ENCODE data around the gene CHRM4. TPM values are rescaled to one million over a fixed set of nuclear protein-coding genes. Genes with fewer than 3 reads are reported as not detected.

CHRM4 gene
- total RNA-seq, 1 donor from 2014 or later = not detected

DNA sequence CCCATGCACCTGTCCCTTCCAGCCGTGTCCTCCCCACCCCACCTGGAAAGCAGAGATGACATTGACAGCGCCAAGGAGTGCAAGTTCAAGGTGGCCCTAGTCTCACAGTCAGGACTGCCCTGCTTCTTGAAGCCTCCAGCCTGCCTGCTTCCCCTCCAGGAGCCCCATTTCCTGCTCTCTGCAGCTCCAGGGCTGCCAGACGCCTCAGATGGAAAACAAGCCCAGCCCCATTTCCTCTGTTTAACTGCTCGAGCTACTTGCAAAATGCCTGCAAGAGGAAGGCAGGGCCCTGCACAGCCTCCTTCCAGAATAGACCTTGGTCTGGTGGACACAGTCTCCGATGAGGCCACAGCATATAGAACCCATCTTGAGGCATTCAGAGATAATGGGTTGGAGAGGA, 49.3 kb downstream of the CHRM4 start:
- H3K9me3 ChIP-seq (ENCODE audit: control insufficient read depth in 3 of 3, low read length in 3 of 3) = no peaks in the 10 kb centered on the region
- H3K27me3 ChIP-seq (ENCODE audit: control insufficient read depth in 3 of 3, insufficient read depth in 3 of 3, low read length in 3 of 3) = no peaks in the 10 kb centered on the region
- H3K4me1 ChIP-seq (ENCODE audit: control insufficient read depth in 3 of 3, insufficient read depth in 3 of 3, low read length in 3 of 3) = peaks cover 28 to 48% (median 44%) of the 10 kb centered on the region in 3 donors
- H3K9ac ChIP-seq (ENCODE audit: low read depth in 1 of 3, low read length in 3 of 3) = peak overlapping the region in 1 of 3 donors; percentile 50
- H3K36me3 ChIP-seq (ENCODE audit: control insufficient read depth in 3 of 3, insufficient read depth in 3 of 3, low read length in 3 of 3) = no peaks in the 10 kb centered on the region
- no peak overlapping the region for H3K4me3 ChIP-seq (ENCODE audit: low read length in 3 of 3)
- no peak overlapping the region for H3K27ac ChIP-seq (ENCODE audit: low read depth, low read length)

DNA sequence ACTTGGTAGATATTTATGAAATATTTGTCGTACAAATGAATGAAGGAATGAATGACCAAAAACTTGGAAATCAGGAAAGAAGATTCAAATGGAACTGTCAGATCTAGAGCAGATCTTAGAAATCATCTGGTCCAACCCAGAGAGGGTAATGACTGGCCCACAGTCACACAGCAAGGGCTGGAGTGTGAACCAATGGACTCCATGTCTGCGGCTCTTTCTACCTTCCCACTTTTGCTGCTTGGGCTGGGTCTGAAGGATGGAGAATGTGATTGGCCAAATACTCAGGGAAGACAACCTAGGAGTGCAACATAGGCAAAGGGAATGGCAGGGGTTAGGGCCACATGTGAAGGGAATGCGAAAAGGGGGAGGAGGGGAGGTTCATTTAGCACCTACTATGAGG, 50.1 kb downstream of the CHRM4 start:
- no peak overlapping the region for H3K4me3 ChIP-seq (ENCODE audit: low read length in 3 of 3)
- no peak overlapping the region for H3K9ac ChIP-seq (ENCODE audit: low read depth in 1 of 3, low read length in 3 of 3)
- H3K4me1 ChIP-seq (ENCODE audit: control insufficient read depth in 3 of 3, insufficient read depth in 3 of 3, low read length in 3 of 3) = peaks cover 24 to 44% (median 39%) of the 10 kb centered on the region in 3 donors
- no peaks in the 10 kb centered on the region for H3K36me3 ChIP-seq (ENCODE audit: control insufficient read depth in 3 of 3, insufficient read depth in 3 of 3, low read length in 3 of 3)
- no peaks in the 10 kb centered on the region for H3K9me3 ChIP-seq (ENCODE audit: control insufficient read depth in 3 of 3, low read length in 3 of 3)
- no peaks in the 10 kb centered on the region for H3K27me3 ChIP-seq (ENCODE audit: control insufficient read depth in 3 of 3, insufficient read depth in 3 of 3, low read length in 3 of 3)
- no peak overlapping the region for H3K27ac ChIP-seq (ENCODE audit: low read depth, low read length)

DNA sequence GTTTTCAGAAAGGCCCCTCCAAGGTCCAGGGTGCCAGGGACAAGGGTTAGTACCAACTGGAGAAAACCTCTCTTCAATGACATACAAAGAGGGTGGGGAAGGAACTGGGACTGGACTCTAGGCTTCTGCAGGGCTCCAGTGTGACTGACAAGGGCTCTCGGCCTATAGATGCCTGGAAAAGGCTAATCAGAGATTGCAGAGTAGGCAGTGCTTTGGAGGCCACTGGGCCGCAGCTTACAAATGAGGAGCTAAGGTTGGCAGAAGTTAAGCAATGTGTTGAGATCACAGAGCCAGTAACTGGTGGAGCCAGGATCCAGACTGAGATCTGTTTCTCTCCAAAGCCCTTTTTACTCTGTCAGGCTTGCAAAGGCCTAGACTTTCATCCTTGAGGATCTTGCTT, 51.8 kb downstream of the CHRM4 start:
- H3K9me3 ChIP-seq (ENCODE audit: control insufficient read depth in 3 of 3, low read length in 3 of 3) = no peaks in the 10 kb centered on the region
- H3K4me3 ChIP-seq (ENCODE audit: low read length in 3 of 3) = peak overlapping the region in 2 of 3 donors; percentile 59 to 72
- H3K27me3 ChIP-seq (ENCODE audit: control insufficient read depth in 3 of 3, insufficient read depth in 3 of 3, low read length in 3 of 3) = no peaks in the 10 kb centered on the region
- peaks cover 24 to 40% (median 39%) of the 10 kb centered on the region in 3 donors for H3K4me1 ChIP-seq (ENCODE audit: control insufficient read depth in 3 of 3, insufficient read depth in 3 of 3, low read length in 3 of 3)
- peak overlapping the region; percentile 86 for H3K27ac ChIP-seq (ENCODE audit: low read depth, low read length)
- H3K9ac ChIP-seq (ENCODE audit: low read depth in 1 of 3, low read length in 3 of 3) = peak overlapping the region in 2 of 3 donors; percentile 38 to 81
- H3K36me3 ChIP-seq (ENCODE audit: control insufficient read depth in 3 of 3, insufficient read depth in 3 of 3, low read length in 3 of 3) = no peaks in the 10 kb centered on the region

DNA sequence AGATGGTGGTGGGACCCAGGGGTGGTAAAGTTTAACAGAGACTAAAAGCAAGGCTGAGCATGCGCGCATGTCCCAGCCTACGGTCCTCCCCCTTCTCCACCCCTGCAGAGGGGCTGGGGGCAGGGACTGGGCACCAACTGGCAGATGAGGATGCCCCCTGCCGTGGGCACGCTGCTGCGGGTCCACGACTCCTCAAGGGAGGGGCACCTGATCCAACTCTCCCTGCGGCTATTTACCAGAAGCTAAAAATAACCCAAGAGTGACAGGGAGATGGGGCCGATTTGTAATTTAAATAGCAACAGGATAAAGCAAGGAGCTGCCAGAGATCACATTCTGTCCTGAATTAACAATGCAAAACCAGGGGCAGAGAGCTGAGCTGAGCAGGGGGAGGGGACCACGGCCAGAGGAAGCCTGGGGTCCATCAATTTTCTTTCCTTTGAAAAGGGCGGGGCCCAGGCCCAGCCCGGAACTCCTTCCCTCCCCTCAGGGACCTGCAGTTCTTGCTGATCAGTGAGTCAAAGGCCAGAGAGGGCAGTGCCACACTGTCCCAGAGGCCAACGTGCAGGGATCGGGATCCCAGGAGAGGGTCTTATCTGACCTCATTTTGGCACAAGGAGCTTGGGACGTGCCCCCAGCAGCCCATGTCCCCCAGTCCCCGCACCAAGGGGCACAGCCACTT, 52.4 kb downstream of the CHRM4 start:
- H3K27ac ChIP-seq (ENCODE audit: low read depth, low read length) = peak overlapping the region; percentile 86
- no peaks in the 10 kb centered on the region for H3K36me3 ChIP-seq (ENCODE audit: control insufficient read depth in 3 of 3, insufficient read depth in 3 of 3, low read length in 3 of 3)
- H3K4me1 ChIP-seq (ENCODE audit: control insufficient read depth in 3 of 3, insufficient read depth in 3 of 3, low read length in 3 of 3) = peaks cover 24 to 39% (median 37%) of the 10 kb centered on the region in 3 donors
- no peaks in the 10 kb centered on the region for H3K9me3 ChIP-seq (ENCODE audit: control insufficient read depth in 3 of 3, low read length in 3 of 3)
- peak overlapping the region; percentile 59 to 72 (median 66) for H3K4me3 ChIP-seq (ENCODE audit: low read length in 3 of 3)
- H3K27me3 ChIP-seq (ENCODE audit: control insufficient read depth in 3 of 3, insufficient read depth in 3 of 3, low read length in 3 of 3) = peaks cover 1 to 7% (median 4%) of the 10 kb centered on the region in 3 donors
- H3K9ac ChIP-seq (ENCODE audit: low read depth in 1 of 3, low read length in 3 of 3) = peak overlapping the region; percentile 55 to 81 (median 57)

DNA sequence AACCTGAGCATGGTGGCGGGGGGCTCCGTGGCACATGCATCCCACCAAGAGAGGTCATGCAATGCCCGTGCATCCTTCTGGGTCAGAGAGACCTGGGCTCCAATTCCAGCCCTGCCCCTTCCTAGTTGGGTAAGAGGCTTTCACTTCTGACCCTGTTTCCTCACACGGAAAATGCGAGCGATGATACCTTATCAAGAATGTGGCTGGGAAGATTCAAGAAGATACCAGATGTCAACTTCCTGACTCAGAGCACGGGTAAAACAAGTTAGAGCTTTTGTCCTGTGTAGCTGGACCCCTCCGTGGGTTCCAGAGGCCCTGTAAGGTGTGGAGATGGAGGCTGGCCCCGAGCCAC, 53.0 kb downstream of the CHRM4 start:
- Histone ChIP-seq H3K4me3 (ENCODE audit: low read length in 3 of 3) (peak overlapping the region; percentile 59 to 72 (median 66)), H3K4me1 (ENCODE audit: control insufficient read depth in 3 of 3, insufficient read depth in 3 of 3, low read length in 3 of 3) (peaks cover 24 to 40% (median 37%) of the 10 kb centered on the region in 3 donors)

DNA sequence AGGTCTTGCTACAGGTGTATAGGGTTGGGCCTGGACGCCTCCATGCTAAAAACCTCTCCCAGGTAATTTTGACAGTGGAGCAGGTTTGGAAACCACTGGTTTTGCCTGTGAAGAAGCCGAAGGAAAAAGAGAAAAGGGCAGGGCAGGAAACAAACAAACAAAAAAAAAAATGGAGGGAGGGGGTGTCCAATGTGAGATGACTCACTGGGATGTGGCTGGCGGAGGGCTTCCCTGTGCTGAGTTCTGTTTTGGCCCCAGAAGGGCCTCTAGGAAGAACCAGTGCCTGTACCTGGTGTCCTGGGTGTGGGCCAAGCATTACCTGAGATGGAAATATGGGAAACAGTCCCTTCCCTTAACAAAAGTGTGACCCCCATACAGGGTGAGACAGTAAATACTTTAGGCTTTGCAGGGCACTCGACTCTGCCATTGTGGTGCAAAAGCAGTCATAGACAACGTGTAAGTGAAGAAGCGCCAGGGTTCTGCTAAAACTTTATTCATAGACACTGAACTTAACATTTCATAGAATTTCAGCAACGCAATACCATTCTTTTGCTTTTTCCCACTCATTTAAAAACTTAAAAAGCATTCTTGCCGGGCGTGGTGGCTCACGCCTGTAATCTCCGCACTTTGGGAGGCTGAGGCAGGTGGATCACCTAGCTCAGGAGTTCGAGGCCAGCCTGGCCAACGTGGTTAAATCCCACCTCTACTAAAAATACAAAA, 53.8 kb downstream of the CHRM4 start:
- no peaks in the 10 kb centered on the region for H3K9me3 ChIP-seq (ENCODE audit: control insufficient read depth in 3 of 3, low read length in 3 of 3)
- H3K9ac ChIP-seq (ENCODE audit: low read depth in 1 of 3, low read length in 3 of 3) = no peak overlapping the region
- no peak overlapping the region for H3K27ac ChIP-seq (ENCODE audit: low read depth, low read length)
- H3K4me3 ChIP-seq (ENCODE audit: low read length in 3 of 3) = no peak overlapping the region
- peaks cover 14 to 20% (median 15%) of the 10 kb centered on the region in 3 donors for H3K27me3 ChIP-seq (ENCODE audit: control insufficient read depth in 3 of 3, insufficient read depth in 3 of 3, low read length in 3 of 3)
- H3K4me1 ChIP-seq (ENCODE audit: control insufficient read depth in 3 of 3, insufficient read depth in 3 of 3, low read length in 3 of 3) = peaks cover 28 to 44% (median 37%) of the 10 kb centered on the region in 3 donors
- H3K36me3 ChIP-seq (ENCODE audit: control insufficient read depth in 3 of 3, insufficient read depth in 3 of 3, low read length in 3 of 3) = no peaks in the 10 kb centered on the region

More for the DNA sequence above, 53.0 kb downstream of the CHRM4 start:
- H3K27me3 ChIP-seq (ENCODE audit: control insufficient read depth in 3 of 3, insufficient read depth in 3 of 3, low read length in 3 of 3) = peaks cover 6 to 12% (median 9%) of the 10 kb centered on the region in 3 donors
- peak overlapping the region; percentile 86 for H3K27ac ChIP-seq (ENCODE audit: low read depth, low read length)
- no peaks in the 10 kb centered on the region for H3K9me3 ChIP-seq (ENCODE audit: control insufficient read depth in 3 of 3, low read length in 3 of 3)
- no peaks in the 10 kb centered on the region for H3K36me3 ChIP-seq (ENCODE audit: control insufficient read depth in 3 of 3, insufficient read depth in 3 of 3, low read length in 3 of 3)
- peak overlapping the region; percentile 55 to 81 (median 57) for H3K9ac ChIP-seq (ENCODE audit: low read depth in 1 of 3, low read length in 3 of 3)

DNA sequence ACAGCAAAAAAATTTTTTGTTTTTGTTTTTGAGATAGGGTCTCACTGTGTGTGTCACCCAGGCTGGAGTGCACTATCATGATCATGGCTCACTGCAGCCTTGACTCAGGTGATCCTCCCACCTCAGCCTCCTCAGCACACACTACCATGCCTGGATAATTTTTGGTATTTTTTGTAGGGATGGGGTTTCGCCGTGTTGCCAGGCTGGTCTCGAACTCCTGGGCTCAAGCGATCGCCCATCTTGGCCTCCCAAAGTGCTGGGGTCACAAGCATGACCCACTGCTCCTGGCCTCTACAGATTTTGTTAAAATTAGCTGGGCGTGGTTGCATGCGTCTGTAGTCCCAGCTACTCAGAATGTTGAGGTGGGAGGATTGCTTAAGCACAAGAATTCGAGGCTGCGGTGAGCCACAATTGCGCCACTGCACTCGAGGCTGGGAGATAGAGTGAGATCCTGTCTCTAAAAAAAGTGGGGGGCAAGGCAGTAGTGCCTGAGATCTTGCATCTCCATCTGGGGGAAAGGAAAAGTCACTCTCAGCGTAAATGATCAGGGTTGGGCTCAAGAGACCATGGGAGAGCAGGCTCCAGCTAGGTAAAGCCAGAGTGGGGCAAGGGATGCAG, 54.9 kb downstream of the CHRM4 start:
- no peaks in the 10 kb centered on the region for H3K9me3 ChIP-seq (ENCODE audit: control insufficient read depth in 3 of 3, low read length in 3 of 3)
- H3K36me3 ChIP-seq (ENCODE audit: control insufficient read depth in 3 of 3, insufficient read depth in 3 of 3, low read length in 3 of 3) = no peaks in the 10 kb centered on the region
- no peak overlapping the region for H3K27ac ChIP-seq (ENCODE audit: low read depth, low read length)
- peaks cover 24 to 31% (median 26%) of the 10 kb centered on the region in 3 donors for H3K27me3 ChIP-seq (ENCODE audit: control insufficient read depth in 3 of 3, insufficient read depth in 3 of 3, low read length in 3 of 3)
- H3K4me1 ChIP-seq (ENCODE audit: control insufficient read depth in 3 of 3, insufficient read depth in 3 of 3, low read length in 3 of 3) = peaks cover 27 to 39% (median 32%) of the 10 kb centered on the region in 3 donors
- H3K4me3 ChIP-seq (ENCODE audit: low read length in 3 of 3) = no peak overlapping the region
- no peak overlapping the region for H3K9ac ChIP-seq (ENCODE audit: low read depth in 1 of 3, low read length in 3 of 3)

DNA sequence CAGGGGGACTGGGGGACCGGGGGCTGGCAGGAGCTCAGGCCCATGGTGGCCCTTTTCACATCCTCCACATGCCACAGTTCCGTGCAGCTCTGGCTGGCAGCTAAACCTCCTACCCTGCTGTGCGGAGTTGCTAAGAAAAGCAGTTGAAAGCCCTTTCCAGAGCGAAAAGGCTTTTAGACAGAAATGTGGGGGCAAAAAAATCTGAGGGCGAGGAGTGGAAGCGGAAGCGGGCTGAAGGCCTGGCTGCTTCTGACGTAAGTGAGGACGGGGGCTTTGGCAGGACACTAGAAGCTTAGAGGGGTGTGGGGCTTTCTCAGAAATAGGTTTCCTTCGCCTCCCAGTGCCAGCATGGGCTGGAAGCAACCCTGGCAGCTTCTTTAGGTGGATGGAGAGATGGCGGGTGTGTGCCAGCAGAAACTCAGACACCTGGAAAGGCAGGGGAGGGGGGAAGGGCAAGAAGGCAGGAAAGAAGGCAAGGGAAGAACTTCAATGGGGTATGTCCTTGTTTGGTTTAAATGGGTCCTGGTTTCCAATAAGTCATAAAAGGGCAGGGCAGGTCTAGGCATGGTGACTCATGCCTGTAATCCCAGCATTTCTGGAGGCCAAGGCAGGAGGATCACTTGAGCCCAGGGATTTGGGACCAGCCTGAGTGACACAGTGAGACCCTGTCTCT, 55.5 kb downstream of the CHRM4 start:
- peaks cover 29 to 38% (median 32%) of the 10 kb centered on the region in 3 donors for H3K27me3 ChIP-seq (ENCODE audit: control insufficient read depth in 3 of 3, insufficient read depth in 3 of 3, low read length in 3 of 3)
- H3K4me3 ChIP-seq (ENCODE audit: low read length in 3 of 3) = no peak overlapping the region
- no peak overlapping the region for H3K9ac ChIP-seq (ENCODE audit: low read depth in 1 of 3, low read length in 3 of 3)
- H3K36me3 ChIP-seq (ENCODE audit: control insufficient read depth in 3 of 3, insufficient read depth in 3 of 3, low read length in 3 of 3) = no peaks in the 10 kb centered on the region
- no peaks in the 10 kb centered on the region for H3K9me3 ChIP-seq (ENCODE audit: control insufficient read depth in 3 of 3, low read length in 3 of 3)
- peaks cover 27 to 37% (median 30%) of the 10 kb centered on the region in 3 donors for H3K4me1 ChIP-seq (ENCODE audit: control insufficient read depth in 3 of 3, insufficient read depth in 3 of 3, low read length in 3 of 3)
- no peak overlapping the region for H3K27ac ChIP-seq (ENCODE audit: low read depth, low read length)

DNA sequence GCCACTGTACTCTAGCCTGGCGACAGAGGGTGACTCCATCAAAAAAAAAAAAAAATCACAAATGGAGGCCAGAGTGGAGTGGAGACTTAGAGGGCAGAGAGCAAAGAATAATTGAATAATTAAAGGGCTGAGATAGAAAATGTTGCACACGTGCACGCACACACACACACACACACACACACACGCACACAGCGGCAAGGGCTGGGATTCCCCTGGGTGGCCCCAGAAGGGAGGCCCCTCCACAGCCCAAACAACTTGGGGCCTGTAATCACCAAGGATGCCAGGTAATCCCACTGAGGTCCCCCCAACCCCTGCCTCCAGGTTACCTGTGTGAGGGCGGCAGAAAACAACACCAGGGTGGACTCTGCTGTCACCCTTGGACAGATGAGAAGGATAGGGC, 56.3 kb downstream of the CHRM4 start:
- no peak overlapping the region for H3K27ac ChIP-seq (ENCODE audit: low read depth, low read length)
- no peak overlapping the region for H3K9ac ChIP-seq (ENCODE audit: low read depth in 1 of 3, low read length in 3 of 3)
- no peak overlapping the region for H3K4me3 ChIP-seq (ENCODE audit: low read length in 3 of 3)
- peaks cover 35 to 45% (median 38%) of the 10 kb centered on the region in 3 donors for H3K27me3 ChIP-seq (ENCODE audit: control insufficient read depth in 3 of 3, insufficient read depth in 3 of 3, low read length in 3 of 3)
- no peaks in the 10 kb centered on the region for H3K9me3 ChIP-seq (ENCODE audit: control insufficient read depth in 3 of 3, low read length in 3 of 3)
- H3K4me1 ChIP-seq (ENCODE audit: control insufficient read depth in 3 of 3, insufficient read depth in 3 of 3, low read length in 3 of 3) = peaks cover 27 to 29% (median 27%) of the 10 kb centered on the region in 3 donors
- H3K36me3 ChIP-seq (ENCODE audit: control insufficient read depth in 3 of 3, insufficient read depth in 3 of 3, low read length in 3 of 3) = no peaks in the 10 kb centered on the region
